SIG-M5 (cell line): Measurements from ENCODE around the gene SMIM35.

Experiments
- DNase-seq: peaks from one replicate; lab custom pipeline; 2025; lab: John Stamatoyannopoulos, UW

SMIM35 gene

GRCh38 chr11:118057251-118058145, 29.3 kb downstream of the SMIM35 start:
- no peak for DNase-seq

DNA sequence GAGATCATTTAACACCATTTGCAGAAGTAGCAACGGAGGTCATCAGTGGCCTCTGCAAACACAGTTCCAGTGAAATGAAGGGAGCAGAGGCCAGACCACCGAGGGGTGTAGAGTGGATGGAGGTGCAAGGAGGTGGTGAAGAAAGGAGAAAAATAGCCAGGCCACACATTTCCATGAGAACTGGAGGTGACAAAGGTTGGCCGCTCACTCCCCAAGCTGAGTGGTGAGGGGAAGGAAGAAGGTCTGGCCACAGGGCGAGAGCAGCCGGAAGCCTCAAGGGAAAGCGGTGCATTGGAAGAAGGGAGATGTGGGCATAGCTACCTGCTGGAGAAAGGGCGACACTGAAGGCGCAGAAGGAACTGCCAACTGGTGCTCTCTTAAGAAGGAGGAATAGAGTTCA, 30.0 kb downstream of the SMIM35 start:
- no peak for DNase-seq

DNA sequence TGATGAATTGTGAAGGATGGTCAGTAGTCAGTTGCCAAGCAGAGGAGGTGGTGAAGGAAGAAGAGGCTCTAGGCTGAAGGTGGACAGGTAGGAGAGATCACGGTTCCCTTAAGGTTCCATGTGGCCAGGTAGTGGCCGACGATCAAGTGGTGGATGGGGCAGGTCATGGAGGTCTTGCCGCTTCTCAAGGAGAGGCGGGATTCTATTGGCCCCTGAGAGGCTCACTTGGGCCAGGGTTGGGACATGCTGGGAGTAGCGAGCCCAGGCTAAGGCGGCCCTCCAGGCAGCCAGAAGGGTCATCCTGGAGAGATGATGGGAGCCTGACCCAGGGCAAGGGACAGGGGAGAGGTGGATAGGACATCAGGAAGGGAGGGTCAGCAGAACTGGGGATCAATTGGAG, 30.8 kb downstream of the SMIM35 start:
- DNase-seq = no peak

GRCh38 chr11:118054712-118055640, 31.8 kb downstream of the SMIM35 start:
- no peak for DNase-seq

GRCh38 chr11:118052581-118053206, 34.1 kb downstream of the SMIM35 start:
- DNase-seq = no peak

GRCh38 chr11:118051611-118052461, 34.9 kb downstream of the SMIM35 start:
- DNase-seq = no peak

- DNase-seq = no peak
These were observed 35.6 kb downstream of the SMIM35 start for GRCh38 chr11:118051136-118051610.

DNA sequence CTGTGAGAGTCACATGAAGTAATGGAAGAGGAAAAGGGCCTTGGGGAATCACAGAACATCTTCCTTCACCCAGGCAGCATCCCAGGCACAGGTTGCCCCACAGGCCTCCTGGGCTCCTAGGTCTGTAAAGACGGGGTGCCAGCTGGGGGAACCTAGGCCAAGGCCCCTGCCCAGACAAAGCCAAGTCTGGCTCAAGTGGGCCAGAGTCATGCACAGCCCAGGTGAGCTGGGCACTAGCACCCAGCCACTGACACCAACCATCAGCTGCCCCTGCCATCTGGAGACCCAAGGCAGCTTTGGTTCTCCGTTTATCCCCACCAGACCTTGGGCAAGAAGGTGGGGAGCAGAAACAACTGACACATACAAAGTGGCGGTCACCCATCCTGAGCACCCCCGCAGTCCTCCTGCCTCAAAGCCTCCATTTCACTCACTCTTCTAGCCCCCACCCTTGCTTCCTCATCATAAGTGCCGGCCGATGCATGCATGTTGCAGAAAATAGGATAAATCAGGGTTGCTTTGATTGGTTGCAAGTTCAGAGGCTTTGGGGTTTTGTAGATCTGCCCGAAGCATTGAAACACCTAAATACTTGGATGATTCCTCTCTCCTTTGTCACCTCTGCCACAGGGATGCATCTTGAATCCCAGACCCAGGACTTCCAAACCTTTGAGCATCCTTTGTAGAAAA, 36.4 kb downstream of the SMIM35 start:
- no peak for DNase-seq

DNA sequence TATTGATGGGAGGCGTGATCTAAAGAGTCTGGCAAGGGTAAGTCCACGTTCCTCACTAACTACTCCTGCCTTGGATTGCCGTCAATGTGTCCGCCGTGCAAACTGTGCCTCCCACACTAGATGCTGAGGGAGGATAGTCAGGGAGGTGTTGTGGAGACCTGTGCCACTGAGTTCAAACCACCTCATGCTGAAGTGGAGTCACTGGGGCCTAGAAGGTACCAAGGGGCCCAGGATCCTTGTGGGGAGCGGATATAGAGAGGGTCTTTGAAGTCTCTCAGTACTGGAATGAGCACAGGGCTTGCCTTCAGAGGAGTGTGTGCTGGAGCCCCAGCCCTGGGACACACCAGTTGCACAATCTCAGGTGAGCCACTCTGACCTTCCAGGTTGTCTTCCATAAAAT, 37.0 kb downstream of the SMIM35 start:
- no peak for DNase-seq

- DNase-seq = no peak
These were observed 38.0 kb downstream of the SMIM35 start for GRCh38 chr11:118048472-118049370.

- DNase-seq = no peak
These were observed 39.0 kb downstream of the SMIM35 start for GRCh38 chr11:118047749-118048148.

DNA sequence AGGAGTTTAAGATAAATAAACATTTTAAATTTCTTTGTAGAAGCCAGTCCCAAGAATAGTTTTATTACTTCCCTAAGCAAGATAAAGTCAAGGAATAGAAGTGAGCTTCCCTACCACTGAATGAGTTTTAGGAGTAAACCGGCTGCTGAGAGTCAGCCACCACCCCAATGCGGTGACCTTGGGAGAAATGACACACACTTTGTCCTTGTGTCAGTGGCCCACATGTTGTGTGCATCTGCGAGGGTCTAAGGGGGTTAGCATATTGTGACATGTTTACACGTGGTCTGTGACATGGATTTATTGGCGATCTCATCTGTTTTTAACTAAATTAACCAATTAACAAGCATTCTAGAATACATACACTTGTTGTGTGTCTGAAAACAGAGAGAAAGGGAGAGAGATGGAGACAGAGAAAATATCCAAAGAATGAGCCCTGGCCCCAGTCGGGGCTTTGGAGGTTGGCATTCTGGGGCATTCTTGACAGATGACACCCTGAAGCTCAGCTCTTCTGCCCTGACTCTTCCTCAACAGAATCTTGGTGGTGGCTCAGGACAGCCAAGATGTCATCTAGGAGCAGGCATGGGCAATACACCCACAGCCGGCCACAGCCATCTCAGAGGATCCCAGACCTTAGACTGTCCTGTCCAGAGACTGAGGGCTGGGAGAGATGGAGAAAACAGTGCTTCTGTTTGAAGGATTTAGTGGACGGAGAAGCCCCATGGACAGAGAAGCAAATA, 39.6 kb downstream of the SMIM35 start:
- no peak for DNase-seq

DNA sequence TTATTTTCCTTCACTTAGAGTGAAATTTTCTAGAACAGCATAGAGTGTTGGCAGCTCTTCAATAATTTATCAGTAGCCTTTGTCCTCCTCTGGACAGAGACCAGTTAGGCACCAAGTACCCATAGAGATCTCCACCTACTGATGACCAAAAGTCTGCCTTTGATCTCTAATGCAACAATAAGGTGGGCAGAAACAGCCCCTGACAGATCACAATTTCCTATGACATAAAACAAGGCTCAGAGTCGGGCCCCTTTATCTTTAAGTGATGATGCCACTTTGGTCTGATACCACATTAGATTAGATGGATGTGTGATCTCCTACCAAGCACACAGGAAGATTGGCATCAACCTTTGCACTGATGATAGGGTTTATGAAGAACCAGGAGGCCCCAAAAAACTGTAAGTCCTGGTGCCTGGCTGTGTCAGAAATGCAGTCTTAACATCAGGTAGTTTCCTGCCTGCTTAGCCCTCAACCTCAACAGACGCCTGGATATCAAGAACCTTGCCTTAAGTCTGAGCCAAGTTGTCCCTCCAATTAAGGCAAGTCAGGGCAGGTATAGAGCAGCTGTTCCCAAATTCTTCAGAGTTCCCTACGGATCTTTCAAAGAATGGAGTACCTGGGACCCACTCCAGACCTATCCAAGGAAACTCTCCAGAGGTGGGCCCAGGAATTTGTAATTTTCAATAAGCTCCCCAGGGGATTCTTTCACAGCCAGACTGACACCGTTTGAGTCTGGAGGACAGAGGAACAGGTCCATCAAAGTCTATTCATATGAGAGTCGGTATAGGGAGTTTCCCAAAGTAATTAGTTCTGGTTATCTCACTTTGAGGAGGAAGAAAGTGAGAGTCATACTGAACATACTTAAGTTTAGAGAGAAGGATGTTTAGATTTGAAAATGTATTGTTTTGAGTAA, 40.5 kb downstream of the SMIM35 start:
- DNase-seq = no peak

GRCh38 chr11:118045191-118045590, 41.6 kb downstream of the SMIM35 start:
- no peak for DNase-seq

DNA sequence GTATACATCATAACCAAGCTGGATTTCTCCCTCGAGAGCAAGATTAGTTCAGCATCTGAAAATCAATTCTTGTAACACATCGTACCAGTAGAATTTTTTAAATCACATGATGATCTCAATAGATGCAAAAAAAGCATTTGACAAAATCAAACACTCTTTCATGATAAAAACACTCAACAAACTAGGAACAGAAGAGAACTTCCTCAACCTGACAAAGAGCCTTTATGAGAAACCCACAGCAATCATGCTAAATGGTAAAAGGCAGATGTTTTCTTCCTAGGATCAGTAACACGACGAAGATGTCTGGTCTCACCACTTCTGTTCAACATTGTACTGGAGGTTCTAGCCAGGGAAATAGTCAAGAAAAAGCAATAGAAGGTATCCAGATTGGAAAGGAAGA, 44.0 kb downstream of the SMIM35 start:
- no peak for DNase-seq

DNA sequence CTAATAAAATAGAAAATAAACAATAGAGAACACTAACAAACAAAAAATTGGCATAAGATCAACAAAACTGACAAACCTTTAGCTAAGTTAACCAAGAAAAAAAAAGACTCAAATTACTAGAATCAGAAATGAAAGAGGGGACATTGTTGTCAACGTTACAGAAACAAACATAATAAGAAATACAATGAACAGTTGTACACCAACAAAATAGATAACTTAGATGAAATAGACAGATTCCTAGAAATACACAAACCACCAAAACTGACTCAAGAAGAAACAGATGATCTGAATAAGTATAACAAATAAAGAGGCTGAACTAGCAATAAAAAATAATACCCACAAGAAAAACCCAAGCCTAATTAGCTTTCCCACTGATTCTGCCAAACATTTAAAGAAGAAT, 44.6 kb downstream of the SMIM35 start:
- DNase-seq = no peak

DNA sequence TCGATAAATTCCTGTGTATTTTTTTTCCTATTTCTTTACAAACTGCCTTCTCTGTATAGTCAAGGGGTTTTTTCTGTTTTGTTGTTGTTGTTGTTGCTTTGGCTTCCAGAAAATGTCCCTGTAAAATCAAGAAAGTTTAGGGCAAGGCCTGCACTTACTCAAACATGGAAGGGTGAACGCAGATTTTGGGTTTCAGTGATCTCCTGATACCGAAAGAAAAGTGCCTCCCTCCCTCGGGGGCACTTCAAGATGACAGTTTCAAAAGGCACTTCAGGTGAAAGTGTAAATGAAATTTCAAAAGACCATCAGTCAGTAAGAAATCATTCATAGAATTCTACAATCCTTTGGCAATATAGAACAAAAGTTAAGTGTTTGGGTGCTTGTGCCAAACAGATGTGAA, 53.3 kb downstream of the SMIM35 start:
- DNase-seq = no peak

GRCh38 chr11:118028626-118029025, 58.1 kb downstream of the SMIM35 start:
- no peak for DNase-seq
